Measurements from ENCODE around the gene HIP1. TPM values are rescaled to one million over a fixed set of nuclear protein-coding genes. Genes with fewer than 3 reads are reported as not detected.
A peak's percentile ranks its signal among the peaks of the same experiment; 100 is the strongest.

The HIP1 gene
- total and polyA plus RNA-seq, 9 of the 15 experiments (the other 6 are each of a cell fraction or from before 2014, with no cell fraction given): 2.4 to 13.7 (median 9.5) TPM

DNA sequence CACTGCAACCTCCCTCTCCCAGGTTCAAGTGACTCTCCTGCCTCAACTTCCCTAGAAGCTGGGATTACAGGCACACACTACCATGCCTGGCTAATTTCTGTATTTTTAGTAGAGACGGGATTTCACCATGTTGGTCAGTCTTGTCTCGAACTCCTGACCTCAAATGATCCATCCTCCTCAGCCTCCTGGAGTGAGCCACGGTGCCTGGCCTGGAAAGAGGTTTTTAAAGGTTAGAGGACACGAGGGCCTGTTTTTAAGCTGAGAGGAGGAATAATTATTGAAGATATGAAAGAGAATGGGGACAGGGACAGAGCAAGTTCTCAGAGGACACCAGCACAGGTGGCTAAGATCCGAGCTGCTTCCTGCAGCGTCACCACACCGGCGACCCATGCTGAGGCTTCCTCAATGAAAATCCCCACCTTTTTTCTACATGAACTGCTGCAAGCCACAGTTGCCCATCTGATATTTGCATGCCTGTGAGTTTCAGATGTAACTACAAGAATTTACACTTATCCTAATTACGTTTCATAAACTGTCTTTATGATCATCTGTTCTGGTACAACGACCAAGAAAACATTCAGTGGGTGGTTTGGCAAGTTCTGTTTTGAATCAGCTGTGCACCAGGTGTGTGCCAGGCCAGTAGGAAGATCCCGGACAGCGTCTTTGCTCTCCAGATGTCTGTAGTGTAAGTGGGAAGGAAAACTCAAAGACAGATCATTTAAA is 76.0 kb downstream of the HIP1 start (continued):
- TF ChIP-seq CTBP1 (IDR thresholded peaks at IDR 0.05; ENCODE audit: borderline replicate concordance): no peak
- TF ChIP-seq PHTF2 (CRISPR knock-in tag; IDR thresholded peaks at IDR 0.05): no peak
- TF ChIP-seq ARID1B (IDR thresholded peaks at IDR 0.05): no peak
- no peak for TF ChIP-seq FOXA1 (IDR thresholded peaks at IDR 0.05; ENCODE audit: borderline replicate concordance)
- no peak for TF ChIP-seq BHLHE40 (IDR thresholded peaks at IDR 0.05; ENCODE audit: low read length)
- no peak for TF ChIP-seq ADNP (tag; IDR thresholded peaks at IDR 0.05)
- no peak for TF ChIP-seq ETV5 (CRISPR knock-in tag; IDR thresholded peaks at IDR 0.05; ENCODE audit: low read depth)

GRCh38 chr7:75660566-75661215 is 78.0 kb downstream of the HIP1 start:
- Histone ChIP-seq H3K27ac (ENCODE audit: extremely low read depth, low read depth, low read length) (no peak overlapping the region), H3K79me2 (ENCODE audit: control insufficient read depth, insufficient read depth, low read length) (no peaks in the 10 kb centered on the region), H3K27me3 (ENCODE audit: control insufficient read depth in 2 of 2, insufficient read depth in 2 of 2, low read length in 2 of 2) (no peaks in the 10 kb centered on the region), H3K9me3 (replicated peaks; ENCODE audit: control insufficient read depth, insufficient read depth, low read depth, low read length) (no peaks in the 10 kb centered on the region), H3K36me3 (ENCODE audit: control insufficient read depth, insufficient read depth, low read length) (no peaks in the 10 kb centered on the region), H2AFZ (ENCODE audit: low read depth, low read length) (no peak overlapping the region), H3K4me2 (ENCODE audit: insufficient read depth, low read length) (no peak overlapping the region), H4K20me1 (replicated peaks; ENCODE audit: control insufficient read depth, insufficient read depth, low read length) (no peaks in the 10 kb centered on the region), H3K9ac (ENCODE audit: insufficient read depth in 1 of 2, low read depth in 2 of 2, low read length in 2 of 2) (no peak overlapping the region), H3K4me3 (no peak overlapping the region), H3K4me1 (replicated peaks in 1 of 2; ENCODE audit: control insufficient read depth in 2 of 2, insufficient read depth in 2 of 2, low read length in 2 of 2) (peaks cover 22 to 39% of the 10 kb centered on the region in 2 experiments), H3K9me1 (ENCODE audit: control insufficient read depth, insufficient read depth, low read length) (no peaks in the 10 kb centered on the region)
- intact Hi-C loops (cut with micrococcal nuclease) (no loop called here), in situ Hi-C loops (cut with MboI) (no loop called here)
- CTCF ChIA-PET (ENCODE audit: low intra/inter-chr PET ratio): no interaction called here
- FAIRE-seq (no peak), ATAC-seq (no peak), DNase-seq (ENCODE audit: extremely low read depth in 1 of 4, low spot score in 3 of 4) (no peak)
- no peak for TF ChIP-seq ZNF124 (CRISPR knock-in tag; IDR thresholded peaks at IDR 0.05)
- TF ChIP-seq NFXL1 (CRISPR knock-in tag; IDR thresholded peaks at IDR 0.05): no peak
- TF ChIP-seq CTBP1 (IDR thresholded peaks at IDR 0.05; ENCODE audit: borderline replicate concordance): no peak
- no peak for TF ChIP-seq ARID3B (CRISPR knock-in tag; IDR thresholded peaks at IDR 0.05; ENCODE audit: borderline replicate concordance)
- no peak for TF ChIP-seq SP1 (CRISPR knock-in tag; IDR thresholded peaks at IDR 0.05)
- peak; percentile 49; the same call in 1 of the 2 replicates for TF ChIP-seq NFIC (IDR thresholded peaks at IDR 0.05)
- TF ChIP-seq SIN3A (IDR thresholded peaks at IDR 0.05; ENCODE audit: borderline replicate concordance in 2 of 2, control insufficient read depth in 1 of 2, low read depth in 2 of 2, low read length in 2 of 2): no peak
- WGBS (ENCODE audit: insufficient coverage, low coverage, missing lambda C conversion rate): 76% methylated on average over 13 of the region's 13 CpGs
- POLR2A ChIA-PET: interaction anchor here (1.1 kb wide), 1 partner anchor 11 kb away, joined by 3 read pairs; no protein-coding TSS in a partner anchor
- no TSS peak for BruUV-seq (replicated peaks)
